ENCODE measurements around the gene SLC25A43. TPM values are rescaled to one million over a fixed set of nuclear protein-coding genes. Genes with fewer than 3 reads are reported as not detected.

The SLC25A43 gene
- total RNA-seq, 1 experiment from 2014 or later, result 13.4 TPM

GRCh38 chrX:119389214-119389613 lies 9.9 kb upstream of the SLC25A43 start:
- DNase-seq, result peak; percentile 43 to 53
- H3K27me3 ChIP-seq (replicated peaks; ENCODE audit: control insufficient read depth, insufficient read depth, low read length), result no peaks in the 10 kb centered on the region
- H3K9me3 ChIP-seq, result no peaks in the 10 kb centered on the region
- Mint-ChIP-seq H3K9me3 (ENCODE audit: unreplicated experiment) (no peaks in the 10 kb centered on the region), H3K27ac (ENCODE audit: unreplicated experiment) (peak overlapping the region; percentile 33), H3K36me3 (ENCODE audit: insufficient read depth, unreplicated experiment) (no peaks in the 10 kb centered on the region), H3K4me1 (ENCODE audit: low read depth, unreplicated experiment) (peaks cover 18% of the 10 kb centered on the region), H3K27me3 (ENCODE audit: insufficient read depth, unreplicated experiment) (no peaks in the 10 kb centered on the region), H3K4me3 (ENCODE audit: unreplicated experiment) (peak overlapping the region; percentile 61)
- POLR2A ChIA-PET, result no interaction called here
- TF ChIP-seq CTCF (IDR thresholded peaks at IDR 0.05; ENCODE audit: insufficient read depth in 1 of 2, low read depth in 1 of 2, low read length in 1 of 2, severe bottlenecking in 1 of 2, unreplicated experiment in 1 of 2), result no peak
- BruUV-seq (replicated peaks), result no TSS peak
- peak overlapping the region; percentile 24 for H3K4me3 ChIP-seq (ENCODE audit: low read depth, low read length)
- H3K36me3 ChIP-seq (ENCODE audit: control insufficient read depth, insufficient read depth, low read length), result no peaks in the 10 kb centered on the region
- CTCF ChIA-PET, result interaction anchor here (0.5 to 1.1 kb wide), 4 partner anchors 11 to 94 kb away, joined by 3 read pairs; no protein-coding TSS in a partner anchor
- intact Hi-C loops (cut with micrococcal nuclease; ENCODE audit: unreplicated experiment), result loop anchor here (1.0 kb wide), 1 partner anchor 21 kb away; no protein-coding TSS in a partner anchor
- H3K4me1 ChIP-seq, result peaks cover 23% of the 10 kb centered on the region

DNA sequence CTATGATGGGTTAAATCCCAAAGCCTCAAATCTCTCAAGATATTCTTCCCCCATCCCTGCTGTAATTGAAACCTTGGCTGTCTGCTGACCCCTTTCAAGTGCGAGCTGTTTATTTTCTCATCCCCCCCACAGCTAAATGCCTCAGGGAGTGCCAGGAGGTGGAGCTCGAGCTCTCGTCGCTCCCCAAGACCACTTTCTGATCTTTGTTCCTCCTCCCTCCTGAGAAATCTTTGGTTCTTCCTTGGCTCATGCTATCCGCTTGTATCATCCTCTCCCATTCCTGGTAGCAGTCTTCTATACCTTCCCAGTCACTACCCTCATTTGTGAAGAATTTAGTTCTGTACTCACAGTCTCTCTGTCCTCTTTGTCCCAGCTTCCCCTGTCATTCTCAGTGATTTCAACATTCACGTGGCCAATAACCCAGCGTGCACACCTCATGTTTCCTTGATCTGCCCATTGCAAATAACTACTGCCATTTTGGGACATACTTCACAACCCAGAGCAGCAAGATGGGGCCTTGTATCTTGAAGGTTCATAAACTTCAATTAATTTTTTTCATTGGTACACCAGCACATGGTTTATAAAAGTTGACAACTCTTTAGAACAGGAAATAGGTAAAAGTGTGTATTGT lies 9.2 kb upstream of the SLC25A43 start:
- peak in 1 of 2 experiments; percentile 16 for TF ChIP-seq CTCF (IDR thresholded peaks at IDR 0.05; ENCODE audit: insufficient read depth in 1 of 2, low read depth in 1 of 2, low read length in 1 of 2, severe bottlenecking in 1 of 2, unreplicated experiment in 1 of 2)
- H3K4me3 ChIP-seq (ENCODE audit: low read depth, low read length), result peak overlapping the region; percentile 24
- DNase-seq, result peak in 1 of 2 experiments; percentile 7

DNA sequence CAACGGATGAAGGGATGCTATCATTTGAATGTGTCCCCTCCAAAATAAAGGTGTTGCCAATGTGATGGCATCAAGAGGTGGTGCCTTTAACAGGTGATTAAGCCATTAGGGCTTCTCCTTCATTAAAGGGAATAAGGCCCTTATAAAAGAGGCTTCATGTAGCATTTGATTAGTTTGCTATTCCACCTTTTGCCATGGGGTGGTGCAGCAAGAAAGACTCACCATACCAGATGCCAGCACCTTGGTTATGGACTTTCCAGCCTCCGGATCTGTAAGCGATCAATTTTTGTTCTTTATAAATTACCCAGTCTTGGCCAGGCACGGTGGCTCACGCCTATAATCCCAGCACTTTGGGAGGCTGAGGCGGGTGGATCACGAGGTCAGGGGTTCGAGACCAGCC lies 7.9 kb upstream of the SLC25A43 start:
- Histone ChIP-seq H3K9me3 (no peaks in the 10 kb centered on the region), H3K4me1 (peaks cover 23% of the 10 kb centered on the region), H3K4me3 (ENCODE audit: low read depth, low read length) (no peak overlapping the region), H3K27me3 (replicated peaks; ENCODE audit: control insufficient read depth, insufficient read depth, low read length) (no peaks in the 10 kb centered on the region), H3K36me3 (ENCODE audit: control insufficient read depth, insufficient read depth, low read length) (no peaks in the 10 kb centered on the region)
- Mint-ChIP-seq H3K4me1 (ENCODE audit: low read depth, unreplicated experiment) (peaks cover 18% of the 10 kb centered on the region), H3K27ac (ENCODE audit: unreplicated experiment) (no peak overlapping the region), H3K9me3 (ENCODE audit: unreplicated experiment) (no peaks in the 10 kb centered on the region), H3K4me3 (ENCODE audit: unreplicated experiment) (no peak overlapping the region), H3K27me3 (ENCODE audit: insufficient read depth, unreplicated experiment) (no peaks in the 10 kb centered on the region), H3K36me3 (ENCODE audit: insufficient read depth, unreplicated experiment) (no peaks in the 10 kb centered on the region)
- BruUV-seq (replicated peaks), result no TSS peak
- intact Hi-C loops (cut with micrococcal nuclease; ENCODE audit: unreplicated experiment), result no loop called here
- POLR2A ChIA-PET, result no interaction called here
- CTCF ChIA-PET, result no interaction called here
- peak in 1 of 2 experiments; percentile 19 for DNase-seq
- no peak for TF ChIP-seq CTCF (IDR thresholded peaks at IDR 0.05; ENCODE audit: insufficient read depth in 1 of 2, low read depth in 1 of 2, low read length in 1 of 2, severe bottlenecking in 1 of 2, unreplicated experiment in 1 of 2)

More for the DNA sequence above, 9.2 kb upstream of the SLC25A43 start:
- POLR2A ChIA-PET, result interaction anchor here (0.6 kb wide), 1 partner anchor 494 kb away, joined by 3 read pairs; no protein-coding TSS in a partner anchor
- H3K36me3 Mint-ChIP-seq (ENCODE audit: insufficient read depth, unreplicated experiment), result no peaks in the 10 kb centered on the region
- Histone ChIP-seq H3K9me3 (no peaks in the 10 kb centered on the region), H3K36me3 (ENCODE audit: control insufficient read depth, insufficient read depth, low read length) (no peaks in the 10 kb centered on the region), H3K4me1 (peaks cover 23% of the 10 kb centered on the region), H3K27me3 (replicated peaks; ENCODE audit: control insufficient read depth, insufficient read depth, low read length) (no peaks in the 10 kb centered on the region)
- H3K4me1 Mint-ChIP-seq (ENCODE audit: low read depth, unreplicated experiment), result peaks cover 18% of the 10 kb centered on the region
- H3K4me3 Mint-ChIP-seq (ENCODE audit: unreplicated experiment), result peak overlapping the region; percentile 61
- no TSS peak for BruUV-seq (replicated peaks)
- intact Hi-C loops (cut with micrococcal nuclease; ENCODE audit: unreplicated experiment), result loop anchor here (1.0 kb wide), 1 partner anchor 20 kb away; no protein-coding TSS in a partner anchor
- no peaks in the 10 kb centered on the region for H3K9me3 Mint-ChIP-seq (ENCODE audit: unreplicated experiment)
- CTCF ChIA-PET, result interaction anchor here (0.5 to 1.1 kb wide), 4 partner anchors 10 to 93 kb away, joined by 3 read pairs; no protein-coding TSS in a partner anchor
- H3K27ac Mint-ChIP-seq (ENCODE audit: unreplicated experiment), result peak overlapping the region; percentile 33
- no peaks in the 10 kb centered on the region for H3K27me3 Mint-ChIP-seq (ENCODE audit: insufficient read depth, unreplicated experiment)

Measured in Caco-2 (cell line).